CD4-positive, alpha-beta T cell treated with Interleukin-6 at 100 ng/mL for 8 hours (primary cell): ENCODE measurements around the gene RAB3B.
"Not testable (repeated sequence)": the region's sequence is repeated elsewhere in the genome, so short reads cannot be mapped to it uniquely, and the experiment has no call there.

Experiments
- DNase-seq: peaks from one replicate; pipeline ENCODE4 v3.0.0-alpha.2; 2020; ENCODE audit warnings: mixed read lengths, low spot score

RAB3B gene

GRCh38 chr1:51989582-51990477 is 670 bp downstream of the RAB3B start:
- DNase-seq, result peak; percentile 6

DNA sequence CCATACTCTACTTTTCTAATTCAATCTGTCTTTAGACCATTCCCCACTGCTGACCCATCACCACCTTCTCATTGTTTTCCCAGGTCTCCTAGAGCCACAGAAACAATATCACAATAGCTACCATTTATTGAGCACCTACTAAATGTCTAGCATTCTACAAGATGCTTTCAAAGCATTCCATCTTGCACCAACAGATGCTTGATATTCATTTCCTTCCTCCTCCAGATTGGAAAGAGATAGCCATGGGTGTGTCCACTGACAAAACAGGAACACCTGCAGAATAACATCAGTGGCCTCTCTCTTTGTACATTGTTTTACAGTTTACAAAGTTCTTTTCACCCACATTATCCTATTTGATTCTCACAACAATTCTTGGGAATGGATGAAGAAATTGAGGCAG is 2.2 kb downstream of the RAB3B start:
- no peak for DNase-seq

GRCh38 chr1:51986718-51987117 is 3.8 kb downstream of the RAB3B start:
- DNase-seq, result no peak

- DNase-seq, result no peak
These were observed 8.3 kb downstream of the RAB3B start for GRCh38 chr1:51982161-51982560.

DNA sequence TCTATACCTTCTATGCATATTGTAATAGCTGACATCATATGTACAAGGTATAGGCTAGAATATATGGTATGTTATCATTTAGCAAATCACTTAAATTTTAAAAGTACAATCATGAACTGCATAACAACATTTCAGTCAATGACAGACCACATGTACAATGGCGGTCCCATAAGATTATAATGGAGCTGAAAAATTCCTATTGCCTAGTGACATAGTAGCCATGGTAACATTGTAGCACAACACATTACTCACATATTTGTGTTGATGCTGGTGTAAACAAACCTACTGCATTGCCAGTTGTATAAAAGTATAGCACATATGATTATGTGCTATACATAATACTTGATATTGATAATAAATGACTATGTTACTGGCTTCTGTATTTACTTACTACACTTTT is 8.9 kb downstream of the RAB3B start:
- no peak for DNase-seq

- DNase-seq, result no peak
These were observed 12.4 kb downstream of the RAB3B start for GRCh38 chr1:51978099-51978498.

- no peak for DNase-seq
These were observed 13.5 kb downstream of the RAB3B start for GRCh38 chr1:51976846-51977602.

DNA sequence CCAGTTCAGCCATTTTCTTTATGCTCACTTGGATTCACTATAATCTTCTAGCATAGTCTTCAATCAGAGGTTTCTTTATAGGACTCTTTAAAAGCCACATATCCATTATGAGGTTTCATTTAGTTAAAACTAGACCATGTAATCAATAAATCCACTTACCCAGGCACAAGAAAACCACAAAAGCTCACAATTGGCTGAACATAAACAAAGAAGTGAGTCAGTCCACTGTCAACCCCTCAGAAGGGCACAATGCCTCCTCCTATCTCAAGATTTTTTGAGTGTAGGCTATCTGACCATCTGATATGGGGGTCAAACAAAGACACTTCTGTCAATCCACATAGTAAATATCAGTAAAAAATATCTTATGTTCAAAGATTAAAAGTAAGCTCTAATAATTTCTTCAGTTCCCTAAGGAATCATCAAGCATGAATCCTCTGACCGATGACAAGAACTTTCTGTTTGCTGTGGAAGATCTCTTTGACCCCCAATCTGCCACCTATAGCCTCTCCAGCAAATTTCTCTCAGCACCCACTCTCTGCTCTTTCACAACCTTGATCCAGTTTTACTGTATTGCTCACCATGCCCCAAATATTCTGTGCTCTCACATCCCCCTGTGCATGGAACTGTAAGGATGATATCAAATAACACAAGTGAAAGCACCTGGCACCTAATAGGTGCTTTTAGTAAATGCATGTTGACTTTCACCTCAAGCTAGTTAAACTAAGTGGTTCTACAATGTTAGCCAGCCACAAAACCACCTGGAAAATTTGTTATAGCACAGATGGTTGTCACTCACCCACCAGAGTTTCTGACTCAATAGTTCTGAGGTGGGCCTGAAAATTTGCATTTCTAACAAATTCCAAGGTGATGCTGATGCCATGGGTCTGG is 16.7 kb downstream of the RAB3B start:
- no peak for DNase-seq

GRCh38 chr1:51969038-51969705 is 21.3 kb downstream of the RAB3B start:
- DNase-seq, result no peak

DNA sequence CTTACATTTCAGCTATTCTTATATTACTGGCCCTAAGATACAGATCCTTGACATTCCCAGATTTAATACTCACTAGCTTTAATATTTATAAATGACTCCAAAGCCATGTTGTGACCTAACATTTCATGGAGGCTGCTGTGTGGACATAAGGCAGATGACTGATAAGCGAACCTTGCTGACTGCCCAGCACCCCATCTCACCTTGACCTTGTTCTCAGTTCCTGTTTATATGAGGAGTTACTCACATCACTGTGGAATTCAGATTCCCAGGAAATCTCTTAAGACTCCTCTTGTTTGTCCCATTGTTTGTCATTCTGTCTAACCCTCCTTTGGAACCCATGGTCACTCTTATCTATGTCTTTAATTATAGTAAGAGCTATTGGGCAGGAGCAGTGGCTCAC is 21.9 kb downstream of the RAB3B start:
- DNase-seq, result no peak

DNA sequence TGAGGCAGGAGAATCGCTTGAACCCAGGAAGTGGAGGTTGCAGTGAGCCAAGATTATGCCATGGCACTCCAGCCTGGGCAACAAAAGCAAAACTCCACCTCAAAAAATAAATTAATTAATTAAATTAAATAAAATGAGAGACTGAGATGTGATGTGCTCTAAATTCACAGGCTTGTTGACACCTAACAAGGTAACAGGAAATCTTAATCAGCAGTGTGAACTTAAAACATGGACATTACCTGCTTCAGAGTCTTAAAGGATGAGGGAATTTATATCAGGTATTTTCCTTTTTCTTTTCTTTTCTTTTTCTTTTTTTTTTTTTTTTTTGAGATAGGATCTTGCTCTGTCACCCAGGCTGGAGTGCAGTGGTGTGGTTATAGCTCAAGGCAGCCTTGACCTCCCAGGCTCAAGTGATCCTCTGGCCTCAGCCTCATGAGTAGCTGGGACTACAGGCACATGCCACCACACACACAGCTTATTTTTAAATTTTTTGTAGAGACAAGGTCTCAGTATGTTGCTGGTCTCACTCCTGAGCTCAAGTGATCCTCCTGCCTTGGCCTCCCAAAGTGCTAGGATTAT is 23.2 kb downstream of the RAB3B start:
- not testable (repeated sequence) for DNase-seq

DNA sequence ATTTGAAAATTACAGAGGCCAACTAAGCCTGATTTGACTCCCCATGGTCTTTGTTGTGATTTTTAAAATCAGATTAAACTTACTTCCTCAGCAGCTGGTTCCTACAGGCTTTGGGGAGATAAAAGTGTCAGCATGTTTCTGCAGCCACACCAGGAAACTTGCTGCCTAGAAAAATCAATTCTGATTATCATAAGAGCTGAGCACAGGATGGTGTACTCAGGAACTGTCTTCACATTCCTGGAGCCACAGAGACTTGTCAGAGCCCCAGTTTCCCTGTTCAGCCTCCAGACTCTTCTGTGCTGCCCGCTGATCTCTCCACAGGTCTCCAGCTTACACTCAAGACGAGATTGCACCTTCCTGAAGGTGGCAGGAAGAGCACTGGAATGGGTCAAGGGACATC is 23.9 kb downstream of the RAB3B start:
- DNase-seq, result no peak

DNA sequence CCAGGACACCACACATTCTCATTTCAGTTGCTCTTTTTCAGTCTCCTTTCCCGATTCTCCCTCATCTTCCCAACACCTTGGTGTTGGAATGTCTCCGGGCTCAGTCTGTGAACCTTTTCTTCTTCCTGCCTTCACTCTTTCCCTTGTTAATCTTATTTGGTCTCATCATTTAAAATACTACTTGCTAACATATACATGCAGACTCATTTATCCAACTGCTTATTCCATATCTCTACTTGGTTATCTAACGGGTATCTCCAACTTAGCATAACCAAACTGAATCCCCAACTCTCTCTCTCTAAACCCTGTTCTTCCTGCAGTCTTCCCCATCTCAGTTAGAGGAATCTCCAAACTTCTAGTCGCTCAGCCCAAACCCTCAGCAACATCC is 26.2 kb downstream of the RAB3B start:
- DNase-seq, result no peak

GRCh38 chr1:51963592-51964308 is 26.8 kb downstream of the RAB3B start:
- no peak for DNase-seq

- no peak for DNase-seq
These were observed 27.8 kb downstream of the RAB3B start for GRCh38 chr1:51962486-51963356.

- DNase-seq, result no peak
These were observed 28.5 kb downstream of the RAB3B start for GRCh38 chr1:51961954-51962353.

DNA sequence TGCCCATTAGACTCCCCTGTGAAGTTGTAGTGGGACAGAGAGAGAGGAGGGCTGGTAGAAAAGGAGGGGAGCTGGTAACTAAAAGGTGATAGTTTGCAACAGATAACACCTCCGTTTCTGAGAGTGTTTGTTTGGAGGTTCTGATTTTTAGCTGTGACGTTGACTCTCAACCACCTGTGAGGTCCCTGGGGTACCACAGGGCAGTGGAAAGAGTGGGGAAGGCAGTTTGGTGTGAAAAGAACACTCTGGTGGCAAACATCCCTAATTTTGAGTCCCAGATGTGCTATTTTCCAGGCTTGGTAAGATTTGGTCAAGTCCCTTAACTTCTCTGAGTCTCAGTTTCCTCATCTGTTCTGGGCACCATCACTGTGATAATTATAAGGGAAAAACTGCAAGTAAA is 29.3 kb downstream of the RAB3B start:
- no peak for DNase-seq

DNA sequence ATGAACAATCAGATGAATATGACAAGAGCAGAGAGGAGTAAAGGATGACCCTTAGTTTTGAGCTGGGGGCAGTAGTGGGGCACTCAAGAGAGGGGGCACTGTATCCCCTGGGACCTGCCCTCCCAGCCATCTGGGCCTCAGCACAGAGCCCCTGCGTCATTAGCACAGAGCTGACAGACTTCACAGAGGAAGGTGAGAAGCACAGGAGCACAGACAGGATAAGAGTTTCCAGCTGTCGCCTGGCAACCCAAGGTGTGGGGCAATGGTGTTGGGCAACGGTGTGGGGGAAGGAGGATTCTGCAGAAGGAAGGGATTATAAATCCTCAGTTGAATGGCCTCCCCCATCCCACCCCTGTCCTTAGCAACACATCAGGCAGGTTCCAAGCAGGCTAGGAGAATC is 30.2 kb downstream of the RAB3B start:
- no peak for DNase-seq

DNA sequence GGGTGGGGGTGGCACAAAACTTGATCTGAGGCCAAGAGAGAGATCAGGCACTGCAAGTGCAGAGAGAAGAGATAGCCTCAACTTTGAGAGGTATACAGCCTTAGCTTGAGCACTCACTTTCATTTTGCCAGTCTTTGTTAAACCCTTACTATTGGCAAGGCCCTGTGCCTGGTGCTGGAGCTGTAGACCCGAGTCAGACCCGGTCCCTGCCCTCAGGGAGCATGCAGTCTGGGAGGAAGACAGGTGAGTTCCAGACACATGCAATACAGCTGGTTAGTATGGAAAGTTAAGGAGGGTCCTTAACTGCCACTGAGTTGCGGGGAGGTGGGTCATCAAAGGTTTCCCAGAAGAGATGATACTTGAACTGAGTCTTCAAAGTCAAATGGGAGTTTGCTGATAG is 31.7 kb downstream of the RAB3B start:
- no peak for DNase-seq

DNA sequence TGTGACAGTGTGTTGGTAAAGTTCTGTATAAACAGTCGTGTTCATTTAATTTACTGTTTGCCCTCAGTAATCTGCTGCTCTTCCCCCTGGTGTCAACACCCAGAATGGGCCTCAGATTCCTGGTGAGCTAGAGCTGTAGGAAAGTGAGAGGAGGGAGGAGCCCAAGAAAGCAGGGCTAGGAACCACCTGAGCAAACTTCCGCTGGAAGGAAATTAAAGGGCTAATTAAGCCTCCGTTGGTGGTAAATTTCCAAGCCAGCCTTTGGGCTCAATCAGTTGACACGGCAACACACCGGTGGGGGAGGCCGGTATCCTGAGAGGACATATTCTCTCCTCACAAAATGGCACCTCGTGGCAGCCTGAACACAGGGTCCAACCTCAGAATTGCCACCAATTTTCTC is 32.9 kb downstream of the RAB3B start:
- DNase-seq, result no peak
